ENCODE data around the gene PARVB.

DNA sequence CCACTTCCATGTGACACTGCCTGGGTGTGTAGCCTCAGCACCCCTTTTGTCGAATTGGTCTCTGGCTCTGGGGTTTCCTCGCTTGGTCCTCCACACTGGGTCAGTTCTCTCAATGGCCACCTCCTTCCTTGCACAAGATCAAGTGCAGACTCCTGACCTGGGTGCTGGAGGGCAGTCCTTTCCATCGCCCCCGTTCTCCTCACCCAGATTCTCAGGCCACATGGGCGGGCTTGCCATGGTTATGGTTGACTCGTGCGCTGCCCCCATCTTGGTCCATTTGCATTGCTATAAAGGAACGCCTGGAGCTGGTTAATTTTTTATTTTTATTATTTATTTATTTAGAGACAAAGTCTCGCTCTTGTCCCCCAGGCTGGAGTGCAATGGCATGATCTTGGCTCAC is 5.5 kb upstream of the PARVB start:
- TF ChIP-seq, protein P1, sequence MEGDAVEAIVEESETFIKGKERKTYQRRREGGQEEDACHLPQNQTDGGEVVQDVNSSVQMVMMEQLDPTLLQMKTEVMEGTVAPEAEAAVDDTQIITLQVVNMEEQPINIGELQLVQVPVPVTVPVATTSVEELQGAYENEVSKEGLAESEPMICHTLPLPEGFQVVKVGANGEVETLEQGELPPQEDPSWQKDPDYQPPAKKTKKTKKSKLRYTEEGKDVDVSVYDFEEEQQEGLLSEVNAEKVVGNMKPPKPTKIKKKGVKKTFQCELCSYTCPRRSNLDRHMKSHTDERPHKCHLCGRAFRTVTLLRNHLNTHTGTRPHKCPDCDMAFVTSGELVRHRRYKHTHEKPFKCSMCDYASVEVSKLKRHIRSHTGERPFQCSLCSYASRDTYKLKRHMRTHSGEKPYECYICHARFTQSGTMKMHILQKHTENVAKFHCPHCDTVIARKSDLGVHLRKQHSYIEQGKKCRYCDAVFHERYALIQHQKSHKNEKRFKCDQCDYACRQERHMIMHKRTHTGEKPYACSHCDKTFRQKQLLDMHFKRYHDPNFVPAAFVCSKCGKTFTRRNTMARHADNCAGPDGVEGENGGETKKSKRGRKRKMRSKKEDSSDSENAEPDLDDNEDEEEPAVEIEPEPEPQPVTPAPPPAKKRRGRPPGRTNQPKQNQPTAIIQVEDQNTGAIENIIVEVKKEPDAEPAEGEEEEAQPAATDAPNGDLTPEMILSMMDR (IDR thresholded peaks at IDR 0.05; ENCODE audit: poor library complexity), result no peak
- TF ChIP-seq EZH2phosphoT487 (IDR thresholded peaks at IDR 0.05; ENCODE audit: low read depth, severe bottlenecking, unreplicated experiment), result no peak
